ENCODE results near the gene CAPRIN1.
"Not testable (repeated sequence)": the region's sequence is repeated elsewhere in the genome, so short reads cannot be mapped to it uniquely, and the experiment has no call there.

Gene CAPRIN1

DNA sequence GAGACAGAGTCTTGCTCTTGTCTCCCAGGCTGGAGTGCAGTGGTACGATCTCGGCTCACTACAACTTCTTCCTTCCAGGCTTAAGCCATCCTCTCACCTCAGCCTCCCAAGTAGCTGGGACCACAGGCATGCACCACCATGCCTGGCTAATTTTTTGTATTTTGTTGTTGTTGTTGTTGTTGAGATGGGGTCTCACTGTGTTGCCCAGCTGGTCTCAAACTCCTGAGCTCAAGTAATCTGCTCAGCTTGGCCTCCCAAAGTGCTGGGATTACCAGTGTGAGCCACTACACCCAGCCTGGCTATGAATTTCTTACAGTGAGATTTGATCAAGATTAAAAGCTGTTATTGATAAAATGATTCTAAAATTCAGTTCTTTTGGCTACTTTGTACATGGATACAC, 43.4 kb downstream of the CAPRIN1 start:
- FAIRE-seq, result not testable (repeated sequence)

DNA sequence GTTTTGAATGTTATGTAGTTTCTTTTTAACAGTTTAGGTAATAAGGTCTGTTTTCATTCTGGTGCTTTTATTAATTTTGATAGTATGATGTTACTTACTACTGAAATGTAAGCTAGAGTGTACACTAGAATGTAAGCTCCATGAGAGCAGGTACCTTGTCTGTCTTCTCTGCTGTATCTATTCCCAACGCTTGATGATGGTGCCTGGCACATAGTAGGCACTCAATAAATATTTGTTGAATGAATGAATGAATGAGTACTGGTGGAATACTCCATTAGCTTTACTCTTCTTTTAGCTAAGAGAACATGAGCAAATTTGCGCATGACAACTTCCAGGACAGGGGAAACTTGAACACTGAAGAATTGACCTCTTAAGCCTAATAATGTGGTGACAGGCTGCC, 47.3 kb downstream of the CAPRIN1 start:
- FAIRE-seq, result no peak

GRCh38 chr11:34104680-34105078, 53.1 kb downstream of the CAPRIN1 start:
- no peak for FAIRE-seq

DNA sequence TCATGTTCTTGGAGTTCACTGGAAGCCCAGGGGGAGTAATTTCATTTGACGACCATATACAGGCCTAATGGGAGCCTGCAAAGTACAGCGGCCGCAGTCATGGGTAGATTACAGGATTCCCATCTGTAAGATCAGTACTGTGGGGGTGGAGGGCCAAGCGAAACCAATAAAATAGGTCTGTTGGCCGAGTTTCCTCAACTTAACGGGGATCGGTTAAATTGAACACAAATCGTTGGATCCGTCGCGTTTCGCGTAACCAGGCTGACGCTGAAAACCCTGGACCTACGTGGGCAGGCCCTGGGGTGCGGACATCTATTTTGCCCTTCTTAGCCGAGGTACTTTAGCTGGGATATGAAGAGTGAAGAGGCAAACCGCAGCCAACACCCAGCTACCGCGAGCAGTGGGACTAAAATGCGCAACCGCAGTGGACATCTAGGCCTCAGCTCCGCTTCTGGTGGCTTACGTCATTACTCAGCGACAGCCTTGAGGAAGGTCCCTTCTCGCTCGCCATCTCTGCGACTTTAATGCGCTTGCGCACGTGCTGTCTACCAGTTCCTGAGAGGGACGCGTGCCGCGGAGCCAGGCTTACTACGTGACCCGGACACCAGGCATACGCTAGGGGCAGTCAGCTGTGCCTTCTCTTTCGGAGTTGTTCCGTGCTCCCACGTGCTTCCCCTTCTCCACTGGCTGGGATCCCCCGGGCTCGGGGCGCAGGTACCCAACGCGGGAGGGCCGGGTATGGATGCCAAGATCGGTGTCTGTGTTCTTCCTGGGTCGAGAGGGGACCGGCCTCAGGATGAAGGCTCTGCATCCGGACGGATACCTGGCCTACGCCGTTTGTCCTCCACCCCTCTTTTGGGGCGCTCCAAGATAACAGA, 53.8 kb downstream of the CAPRIN1 start, which contains the start of gene NAT10:
TSS of gene NAT10 (plus strand) at position 551 of the 878 bp plus-strand sequence. CDS start 2,597 bp downstream, outside the sequence.
- peak; percentile 35 for FAIRE-seq

DNA sequence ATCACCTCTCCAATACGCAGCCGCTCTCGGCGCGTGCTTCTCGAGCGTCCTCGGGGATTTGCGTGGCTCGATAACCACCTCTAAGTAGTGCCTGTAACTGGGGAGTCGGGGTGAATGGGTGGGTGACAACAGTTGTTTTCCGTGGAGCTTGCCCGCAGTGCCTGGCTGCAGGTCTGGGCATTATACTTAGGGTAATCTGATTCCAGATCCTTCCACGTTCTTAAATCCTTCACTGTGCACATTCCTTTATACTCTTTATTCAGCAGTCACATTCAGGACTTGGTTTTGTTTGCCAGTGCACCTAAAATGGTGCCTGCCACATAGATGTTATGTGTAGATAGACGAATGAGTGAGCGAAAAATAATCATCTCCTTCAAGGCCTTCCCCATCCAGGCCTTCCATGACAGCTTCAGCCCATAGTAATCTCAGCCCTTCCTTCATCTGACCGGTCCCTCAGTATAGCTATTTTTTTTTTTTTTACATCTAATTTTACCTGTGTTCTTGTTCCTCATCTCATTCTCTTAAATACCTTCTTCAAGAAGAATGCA, 54.5 kb downstream of the CAPRIN1 start:
- no peak for FAIRE-seq

- FAIRE-seq, result no peak
These were observed 60.3 kb downstream of the CAPRIN1 start for GRCh38 chr11:34111722-34112270.

DNA sequence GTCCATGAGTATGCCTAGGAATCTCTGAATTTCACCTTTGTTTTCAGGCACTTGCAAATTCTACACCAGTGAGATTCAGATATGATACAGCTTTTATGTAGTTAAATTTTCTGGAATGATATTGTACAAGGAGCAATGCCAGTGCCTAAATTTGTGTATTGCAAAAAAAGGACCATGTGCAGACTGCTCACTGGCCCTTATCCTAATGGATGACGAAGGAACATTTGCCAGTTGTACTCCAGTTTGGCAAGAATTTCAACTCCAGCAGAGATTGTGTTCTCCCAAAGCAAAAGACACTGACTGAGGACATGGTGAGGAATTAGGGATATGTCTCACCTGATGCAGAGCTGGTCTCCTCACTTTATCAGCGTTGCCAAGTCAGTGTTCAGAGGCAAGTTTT, 62.5 kb downstream of the CAPRIN1 start:
- no peak for FAIRE-seq

- FAIRE-seq, result no peak
These were observed 62.9 kb downstream of the CAPRIN1 start for GRCh38 chr11:34114471-34114870.

DNA sequence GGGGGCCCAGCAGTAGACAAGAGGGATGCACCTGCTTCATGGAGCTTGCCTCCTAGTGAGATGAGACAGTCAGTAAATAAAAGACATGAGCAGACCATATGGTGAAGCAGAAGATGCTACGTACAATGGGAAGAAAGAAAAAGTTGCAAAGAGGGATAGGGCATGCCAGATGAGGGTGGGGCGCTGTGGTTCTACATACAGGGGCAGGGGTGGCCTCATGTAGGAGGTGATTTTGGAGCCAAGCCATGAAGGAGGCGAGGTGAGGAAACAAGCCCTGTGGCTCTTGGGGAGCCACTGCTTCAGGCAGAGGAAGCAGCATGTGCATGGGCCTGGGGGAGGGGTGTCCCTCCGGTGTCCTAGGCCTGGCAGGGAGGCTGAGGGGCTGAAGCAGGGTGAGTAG, 69.1 kb downstream of the CAPRIN1 start:
- FAIRE-seq, result no peak

DNA sequence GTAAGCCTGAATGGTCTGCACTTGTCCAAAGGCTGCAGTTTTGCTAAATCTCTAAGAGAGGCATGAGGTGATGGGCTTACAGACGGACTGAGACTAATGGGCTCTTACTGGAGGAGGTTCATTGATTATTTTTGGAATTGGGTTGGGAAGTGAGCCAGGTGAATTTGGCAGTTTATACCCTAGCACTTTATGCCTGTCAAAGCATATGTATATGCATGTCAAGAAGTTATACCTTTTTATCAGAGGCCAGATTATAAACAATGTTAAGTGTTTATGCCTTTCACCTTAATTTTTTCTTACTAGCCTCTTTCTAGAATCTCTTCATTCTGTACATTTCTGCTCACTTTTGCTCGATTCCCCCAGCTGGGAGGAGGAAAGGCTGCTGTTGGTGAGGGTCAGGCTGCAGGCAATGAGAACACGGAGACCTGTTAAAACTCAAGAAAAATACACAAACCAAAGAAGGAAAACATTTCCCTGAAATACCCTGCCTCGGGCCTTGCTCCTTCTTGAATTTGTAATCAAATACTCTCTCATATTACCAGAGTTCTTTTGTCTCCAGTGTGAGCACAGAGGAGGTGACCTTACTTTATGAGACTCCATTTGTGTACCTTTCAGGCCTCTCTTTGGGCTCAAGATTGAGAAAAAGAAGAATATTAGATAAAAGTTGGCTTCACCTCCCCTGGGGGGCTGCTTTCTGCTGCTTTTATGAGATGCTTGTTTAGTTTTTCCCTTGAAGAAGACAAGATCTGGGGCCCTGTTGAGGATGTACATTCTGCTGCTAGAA, 73.5 kb downstream of the CAPRIN1 start:
- FAIRE-seq, result no peak

DNA sequence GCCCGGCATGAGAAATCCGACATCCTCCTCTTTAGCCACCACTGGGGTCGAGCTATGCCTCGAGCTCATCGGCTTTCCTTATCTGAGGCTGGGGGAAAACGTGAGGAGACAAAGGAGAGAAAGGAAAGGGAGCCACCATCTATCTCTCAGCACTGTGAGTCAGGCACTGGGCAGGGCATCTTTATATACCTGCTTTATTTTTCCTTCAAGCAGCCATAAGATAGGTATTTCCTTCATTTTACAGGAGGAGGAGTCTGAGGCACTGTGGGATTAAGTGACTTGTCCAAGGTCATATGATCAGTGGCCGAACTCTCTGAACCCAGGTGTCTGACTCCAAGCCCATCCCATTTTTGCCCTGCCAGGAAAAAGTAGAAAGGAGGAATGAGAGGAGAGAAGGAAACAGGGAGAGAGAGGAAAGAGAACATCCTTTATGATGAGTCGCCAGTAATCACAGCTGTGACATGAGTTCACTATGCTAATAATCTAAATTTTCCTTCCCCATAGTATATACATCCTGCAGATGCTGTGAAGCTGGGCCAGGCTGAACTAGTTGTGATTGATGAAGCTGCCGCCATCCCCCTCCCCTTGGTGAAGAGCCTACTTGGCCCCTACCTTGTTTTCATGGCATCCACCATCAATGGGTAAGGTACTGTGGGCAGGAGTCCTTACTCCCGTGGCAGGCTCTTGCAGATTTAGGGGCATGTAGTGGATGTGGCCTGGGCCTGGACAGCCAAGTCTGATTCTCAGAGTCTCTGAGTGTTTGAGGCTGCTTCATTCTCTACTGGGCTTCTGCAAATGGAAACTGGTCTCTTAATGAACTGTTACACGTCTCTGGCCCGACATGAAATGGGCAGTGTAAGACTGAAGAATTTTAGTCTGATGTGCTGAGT, 75.7 kb downstream of the CAPRIN1 start:
- FAIRE-seq, result no peak

DNA sequence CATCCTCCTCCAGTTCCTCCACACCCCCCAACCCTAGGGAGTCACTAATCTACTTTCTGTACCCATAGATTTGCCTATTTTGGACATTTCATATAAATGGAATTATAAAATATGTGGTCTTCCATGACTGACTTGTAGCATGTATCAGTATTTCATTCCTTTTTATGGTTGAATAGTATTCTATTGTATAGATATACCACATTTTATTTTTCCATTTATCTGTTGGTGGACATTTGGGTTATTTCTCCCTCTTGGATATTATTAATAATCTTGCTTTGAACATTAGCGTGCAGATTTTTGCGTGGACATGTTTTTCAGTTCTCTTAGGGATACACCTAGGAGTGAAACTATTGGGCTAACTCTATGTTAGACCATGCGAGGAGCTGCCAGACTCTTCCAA, 77.3 kb downstream of the CAPRIN1 start:
- no peak for FAIRE-seq

DNA sequence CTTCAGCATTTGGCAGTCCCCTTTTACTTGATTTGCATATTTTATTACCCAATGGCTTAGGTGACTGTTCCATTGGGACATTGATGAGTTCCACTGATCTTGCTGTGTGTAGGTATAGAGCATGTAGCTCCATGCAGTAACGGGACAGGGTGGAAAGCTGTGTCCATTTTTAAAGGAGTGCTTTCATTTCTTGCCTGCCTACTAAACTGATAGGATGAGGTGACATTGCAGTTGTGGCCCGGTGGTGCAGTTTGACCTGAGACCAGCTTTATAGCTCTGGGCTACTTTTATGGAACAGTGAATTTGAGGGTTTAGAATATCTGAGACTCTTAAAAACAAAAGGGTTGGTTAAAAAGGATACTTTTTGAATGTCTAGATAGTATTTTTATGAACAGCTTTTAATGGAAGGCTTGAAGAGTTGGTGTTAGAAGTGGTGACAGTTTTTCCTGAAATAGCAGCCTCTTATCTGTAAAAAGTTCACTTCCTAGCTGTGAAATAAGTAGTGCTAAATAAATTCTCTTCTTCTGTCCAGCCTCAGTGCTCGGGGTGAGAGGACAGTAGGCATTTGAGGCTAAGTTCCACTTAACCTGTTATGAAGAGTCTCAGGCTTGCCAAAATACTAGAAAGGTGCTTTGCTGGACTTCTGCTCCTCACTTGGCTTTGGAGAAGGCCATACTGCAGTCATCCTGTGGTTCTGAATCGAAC, 80.9 kb downstream of the CAPRIN1 start:
- FAIRE-seq, result no peak

DNA sequence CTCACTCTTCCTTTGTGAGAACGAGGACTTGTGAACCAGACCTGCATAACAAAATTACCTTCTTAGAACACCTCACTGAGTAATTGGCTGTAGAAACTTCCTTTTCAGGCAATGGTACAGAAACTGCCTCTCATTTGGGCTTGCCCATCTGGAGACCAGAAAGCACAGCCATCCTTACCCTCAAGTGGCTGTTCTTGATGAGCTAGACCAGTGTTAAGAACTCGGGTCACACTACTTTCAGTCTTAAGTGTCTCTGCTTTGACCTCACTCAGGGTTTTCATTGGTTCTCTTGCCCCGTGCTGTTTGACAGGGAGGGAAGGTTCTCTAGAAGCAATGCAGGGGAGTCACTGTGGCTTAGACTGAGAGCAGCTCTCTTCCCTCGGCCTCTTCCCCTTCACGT, 83.2 kb downstream of the CAPRIN1 start:
- FAIRE-seq, result no peak

DNA sequence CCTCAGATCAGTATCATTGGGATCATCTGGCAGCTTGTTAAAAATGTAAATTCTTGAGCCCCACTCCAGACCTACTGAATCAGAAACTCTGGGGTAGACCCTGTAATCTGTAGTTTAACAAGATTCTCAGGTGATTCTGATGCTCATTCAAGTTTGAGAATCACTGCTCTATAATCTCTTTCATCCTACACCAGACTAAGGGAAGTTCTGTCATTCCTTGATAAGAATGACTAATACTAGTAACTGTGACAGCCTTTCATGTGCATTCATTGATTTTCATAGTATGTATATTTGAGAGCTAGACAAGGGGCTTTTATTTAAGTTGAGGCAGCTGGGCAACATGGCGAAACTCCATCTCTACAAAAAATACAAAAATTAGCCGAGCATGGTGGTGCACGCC, 83.9 kb downstream of the CAPRIN1 start:
- no peak for FAIRE-seq

DNA sequence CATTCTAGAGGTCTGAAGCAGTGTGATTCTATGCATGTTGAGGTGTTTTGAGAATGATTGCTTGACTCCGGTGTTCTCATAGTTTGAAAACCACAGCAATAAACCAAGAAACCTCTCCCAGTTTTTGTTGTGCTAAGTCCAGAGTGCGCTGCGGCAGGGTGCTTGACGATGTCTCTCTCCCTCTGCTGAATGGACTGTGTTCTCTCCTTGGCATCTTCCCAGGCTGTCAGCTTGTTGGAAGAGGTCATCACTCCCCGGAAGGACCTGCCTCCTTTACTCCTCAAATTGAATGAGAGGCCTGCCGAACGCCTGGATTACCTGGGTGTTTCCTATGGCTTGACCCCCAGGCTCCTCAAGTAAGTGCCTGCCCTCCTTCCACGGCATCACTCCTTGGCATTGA, 84.9 kb downstream of the CAPRIN1 start:
- no peak for FAIRE-seq

GRCh38 chr11:34139346-34139745, 87.8 kb downstream of the CAPRIN1 start:
- no peak for FAIRE-seq

DNA sequence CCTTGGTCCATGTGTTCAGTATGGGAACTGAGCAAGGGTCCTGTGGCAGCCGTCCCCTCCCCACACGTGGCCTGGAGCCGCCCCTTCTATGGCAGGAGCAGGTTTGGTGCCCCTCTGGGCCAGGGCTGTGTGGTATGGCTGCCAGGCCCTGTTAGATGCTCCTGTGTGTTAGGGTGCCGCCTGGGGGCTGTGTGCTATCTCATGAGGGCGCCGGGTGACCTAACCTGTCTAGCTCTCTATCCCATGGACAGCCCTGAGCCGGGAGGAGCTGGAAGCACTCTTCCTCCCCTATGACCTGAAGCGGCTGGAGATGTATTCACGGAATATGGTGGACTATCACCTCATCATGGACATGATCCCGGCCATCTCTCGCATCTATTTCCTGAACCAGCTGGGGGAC, 88.6 kb downstream of the CAPRIN1 start:
- no peak for FAIRE-seq

GRCh38 chr11:34143048-34143447, 91.5 kb downstream of the CAPRIN1 start:
- FAIRE-seq, result no peak

- no peak for FAIRE-seq
These were observed 93.5 kb downstream of the CAPRIN1 start for GRCh38 chr11:34145073-34145472.

- FAIRE-seq, result no peak
These were observed 94.4 kb downstream of the CAPRIN1 start for GRCh38 chr11:34145847-34146381.
